ENCODE data around the gene SPEN.

DNA sequence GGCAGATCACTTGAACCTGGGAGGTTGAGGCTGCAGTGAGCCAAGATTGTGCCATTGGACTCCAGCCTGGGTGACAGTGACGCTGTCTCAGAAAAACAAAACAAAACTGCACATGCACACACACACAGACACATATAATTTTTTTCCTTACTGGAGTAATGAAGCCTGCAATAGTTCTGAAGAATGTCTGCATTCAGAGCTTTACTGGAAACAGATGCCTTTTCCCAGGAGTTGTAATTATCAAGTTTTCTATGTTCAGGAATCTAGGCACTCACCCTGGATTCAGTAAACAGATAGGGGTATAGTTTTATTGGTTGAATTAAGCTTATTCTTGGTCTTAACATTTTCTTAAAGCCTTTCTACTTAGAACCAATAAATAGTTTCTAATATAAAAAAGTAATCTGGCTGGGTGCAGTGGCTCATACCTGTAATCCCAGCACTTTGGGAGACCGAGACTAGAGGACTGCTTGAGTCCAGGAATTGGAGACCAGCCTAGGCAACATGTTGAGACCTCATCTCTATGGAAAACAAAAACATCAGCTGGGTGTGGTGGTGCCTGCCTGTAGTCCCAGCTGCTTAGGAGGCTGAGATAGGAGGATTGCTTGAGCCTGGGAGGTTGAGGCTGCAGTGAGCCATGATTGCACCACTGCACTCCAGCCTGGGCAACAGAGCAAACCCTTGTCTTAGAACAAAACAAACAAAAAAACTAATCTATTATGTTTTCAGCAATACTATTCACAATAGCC, 15.8 kb downstream of the SPEN start:
- TF ChIP-seq CHD1 (IDR thresholded peaks at IDR 0.05; ENCODE audit: low read depth, low read length) (no peak), MXI1 (IDR thresholded peaks at IDR 0.05; ENCODE audit: borderline replicate concordance, low read depth, low read length) (no peak), POLR2A (IDR thresholded peaks at IDR 0.05; ENCODE audit: low read depth, low read length) (no peak), RCOR1 (IDR thresholded peaks at IDR 0.05; ENCODE audit: insufficient replicate concordance, low read length) (no peak), CEBPB (IDR thresholded peaks at IDR 0.05; ENCODE audit: low read depth, low read length) (no peak), MAZ (IDR thresholded peaks at IDR 0.05; ENCODE audit: borderline replicate concordance, low read depth, low read length) (no peak), RFX5 (IDR thresholded peaks at IDR 0.05; ENCODE audit: low read depth, low read length) (no peak), USF2 (IDR thresholded peaks at IDR 0.05; ENCODE audit: low read depth, low read length) (no peak), FOS (IDR thresholded peaks at IDR 0.05; ENCODE audit: low read depth, low read length) (no peak)
- TF ChIP-seq, protein P1, sequence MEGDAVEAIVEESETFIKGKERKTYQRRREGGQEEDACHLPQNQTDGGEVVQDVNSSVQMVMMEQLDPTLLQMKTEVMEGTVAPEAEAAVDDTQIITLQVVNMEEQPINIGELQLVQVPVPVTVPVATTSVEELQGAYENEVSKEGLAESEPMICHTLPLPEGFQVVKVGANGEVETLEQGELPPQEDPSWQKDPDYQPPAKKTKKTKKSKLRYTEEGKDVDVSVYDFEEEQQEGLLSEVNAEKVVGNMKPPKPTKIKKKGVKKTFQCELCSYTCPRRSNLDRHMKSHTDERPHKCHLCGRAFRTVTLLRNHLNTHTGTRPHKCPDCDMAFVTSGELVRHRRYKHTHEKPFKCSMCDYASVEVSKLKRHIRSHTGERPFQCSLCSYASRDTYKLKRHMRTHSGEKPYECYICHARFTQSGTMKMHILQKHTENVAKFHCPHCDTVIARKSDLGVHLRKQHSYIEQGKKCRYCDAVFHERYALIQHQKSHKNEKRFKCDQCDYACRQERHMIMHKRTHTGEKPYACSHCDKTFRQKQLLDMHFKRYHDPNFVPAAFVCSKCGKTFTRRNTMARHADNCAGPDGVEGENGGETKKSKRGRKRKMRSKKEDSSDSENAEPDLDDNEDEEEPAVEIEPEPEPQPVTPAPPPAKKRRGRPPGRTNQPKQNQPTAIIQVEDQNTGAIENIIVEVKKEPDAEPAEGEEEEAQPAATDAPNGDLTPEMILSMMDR (conservative IDR thresholded peaks at IDR 0.05; ENCODE audit: low read depth, low read length): no peak
